DND-41 (cell line): Measurements from ENCODE around the gene SPTSSA.

ENCODE experiments used
- EZH2 ChIP-seq: IDR thresholded peaks from 3 replicates; pipeline ENCODE4 v1.6.1; 2012; ENCODE audit warnings: borderline replicate concordance, low read depth, mild to moderate bottlenecking, moderate library complexity, low read length, inconsistent platforms; ENCODE audit not compliant: severe bottlenecking
- TF ChIP-seq, protein P1 (sequence below): IDR thresholded peaks from 2 replicates; pipeline ENCODE4 v1.5.1; 2012; ENCODE audit warnings: borderline replicate concordance, low read length, moderate library complexity, mild to moderate bottlenecking; ENCODE audit not compliant: poor library complexity, severe bottlenecking; ENCODE audit errors: extremely low read depth

DNA sequence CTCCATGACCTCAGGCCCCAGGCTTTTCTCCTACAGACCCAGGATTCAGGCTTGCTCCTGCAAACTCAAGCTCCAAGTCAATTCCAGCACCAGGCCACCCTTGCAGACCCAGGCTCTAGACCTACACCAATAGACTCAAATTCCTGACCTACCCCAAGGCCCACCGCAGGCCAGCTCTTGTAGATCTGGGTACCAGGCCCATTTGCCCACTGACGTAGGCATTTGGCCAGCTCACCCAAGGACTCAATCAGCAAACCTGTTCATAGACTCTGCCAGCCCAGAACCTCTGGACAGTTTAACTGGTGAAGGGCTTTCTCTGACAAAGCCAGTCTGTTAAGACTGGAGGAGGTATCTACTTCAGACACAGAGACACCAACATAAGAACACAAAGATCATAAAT, 52.3 kb downstream of the SPTSSA start:
- TF ChIP-seq, protein P1, sequence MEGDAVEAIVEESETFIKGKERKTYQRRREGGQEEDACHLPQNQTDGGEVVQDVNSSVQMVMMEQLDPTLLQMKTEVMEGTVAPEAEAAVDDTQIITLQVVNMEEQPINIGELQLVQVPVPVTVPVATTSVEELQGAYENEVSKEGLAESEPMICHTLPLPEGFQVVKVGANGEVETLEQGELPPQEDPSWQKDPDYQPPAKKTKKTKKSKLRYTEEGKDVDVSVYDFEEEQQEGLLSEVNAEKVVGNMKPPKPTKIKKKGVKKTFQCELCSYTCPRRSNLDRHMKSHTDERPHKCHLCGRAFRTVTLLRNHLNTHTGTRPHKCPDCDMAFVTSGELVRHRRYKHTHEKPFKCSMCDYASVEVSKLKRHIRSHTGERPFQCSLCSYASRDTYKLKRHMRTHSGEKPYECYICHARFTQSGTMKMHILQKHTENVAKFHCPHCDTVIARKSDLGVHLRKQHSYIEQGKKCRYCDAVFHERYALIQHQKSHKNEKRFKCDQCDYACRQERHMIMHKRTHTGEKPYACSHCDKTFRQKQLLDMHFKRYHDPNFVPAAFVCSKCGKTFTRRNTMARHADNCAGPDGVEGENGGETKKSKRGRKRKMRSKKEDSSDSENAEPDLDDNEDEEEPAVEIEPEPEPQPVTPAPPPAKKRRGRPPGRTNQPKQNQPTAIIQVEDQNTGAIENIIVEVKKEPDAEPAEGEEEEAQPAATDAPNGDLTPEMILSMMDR = no peak
- TF ChIP-seq EZH2 = no peak
